HepG2 (cell line): ENCODE data around the gene CLDN7. TPM values are rescaled to one million over a fixed set of nuclear protein-coding genes. Genes with fewer than 3 reads are reported as not detected.
A peak's percentile ranks its signal among the peaks of the same experiment; 100 is the strongest.

Experiments used
- ARNTL ChIP-seq: sonication (generic); formaldehyde crosslinking; IDR thresholded peaks from 2 replicates; pipeline ENCODE4 v1.4.0; 2020; ENCODE audit warnings: mild to moderate bottlenecking, missing genetic modification reagents
- CAMTA2 ChIP-seq: sonication (generic); formaldehyde crosslinking; IDR thresholded peaks from 2 replicates; pipeline ENCODE4 v1.4.0; 2020; ENCODE audit warnings: mild to moderate bottlenecking, missing genetic modification reagents, borderline replicate concordance
- FOXA3 ChIP-seq: IDR thresholded peaks from 2 replicates; pipeline ENCODE4 v1.6.1; 2016; ENCODE audit warnings: missing genetic modification reagents, missing compliant biosample characterization
- GTF3A ChIP-seq: sonication (generic); formaldehyde crosslinking; conservative IDR thresholded peaks from 2 replicates; pipeline ENCODE4 v1.4.0; 2020; ENCODE audit warnings: mild to moderate bottlenecking, missing genetic modification reagents
- GZF1 ChIP-seq: sonication (generic); formaldehyde crosslinking; IDR thresholded peaks from 2 replicates; pipeline ENCODE4 v1.5.1; 2020; ENCODE audit warnings: mild to moderate bottlenecking, missing genetic modification reagents
- HHEX ChIP-seq: IDR thresholded peaks from 2 replicates; pipeline ENCODE4 v1.6.1; 2016; ENCODE audit warnings: control low read depth
- MYNN ChIP-seq: sonication (generic); formaldehyde crosslinking; IDR thresholded peaks from 2 replicates; pipeline ENCODE4 v1.4.0; 2020; ENCODE audit warnings: mild to moderate bottlenecking, low read depth, missing genetic modification reagents
- POLR2A ChIP-seq, 2 experiments: IDR thresholded peaks; 2 replicates each; pipeline ENCODE4 v1.6.1; 2011; ENCODE audit warnings: low read depth in 2 of 2, low read length in 2 of 2, mild to moderate bottlenecking in 1 of 2, moderate library complexity in 1 of 2; ENCODE audit not compliant: insufficient read depth in 1 of 2
- THAP11 ChIP-seq: IDR thresholded peaks from 2 replicates; pipeline ENCODE4 v1.6.1; 2016; ENCODE audit warnings: missing biosample characterization, missing genetic modification reagents
- ZBTB3 ChIP-seq: sonication (generic); formaldehyde crosslinking; IDR thresholded peaks from 2 replicates; pipeline ENCODE4 v1.4.0; 2020; ENCODE audit warnings: low read depth, mild to moderate bottlenecking, moderate library complexity, missing genetic modification reagents, borderline replicate concordance
- ZNF292 ChIP-seq: sonication (generic); formaldehyde crosslinking; IDR thresholded peaks from 2 replicates; pipeline ENCODE4 v1.8.1; 2022; ENCODE audit warnings: mild to moderate bottlenecking, low read depth, missing genetic modification reagents, borderline replicate concordance
- ZNF331 ChIP-seq: sonication (generic); formaldehyde crosslinking; IDR thresholded peaks from 2 replicates; pipeline ENCODE4 v1.4.0; 2020; ENCODE audit warnings: missing genetic modification reagents
- ZNF34 ChIP-seq: sonication (generic); formaldehyde crosslinking; IDR thresholded peaks from 2 replicates; pipeline ENCODE4 v1.4.0; 2020; ENCODE audit warnings: mild to moderate bottlenecking, missing genetic modification reagents, borderline replicate concordance
- ZNF556 ChIP-seq: sonication (generic); formaldehyde crosslinking; IDR thresholded peaks from 2 replicates; pipeline ENCODE4 v1.4.0; 2020; ENCODE audit warnings: mild to moderate bottlenecking, missing genetic modification reagents, borderline replicate concordance
- polyA plus RNA-seq, 8 experiments: library from polyadenylated mRNA; depleted of rRNA in 3 of 8; stranded (reverse) in 7 of 8; unstranded in 1 of 8; fragments of >200 nt; fragmentation: Illumina TruSeq in 4 of 8; extraction: Trizol in 4 of 8; gene quantifications; 2 replicates each; pipeline versions ENCODE4 v1.2.1 to v1.2.3, GENCODE V29; 2011 to 2016; ENCODE audit warnings: low read depth in 4 of 8, missing spikeins in 1 of 8, mixed read lengths in 1 of 8; ENCODE audit not compliant: insufficient read depth in 1 of 8
- total RNA-seq, 5 experiments: library from RNA; depleted of rRNA; stranded (reverse); fragments of >200 nt; fragmentation: Illumina TruSeq; extraction: Trizol; gene quantifications; 2 replicates each; pipeline ENCODE4 v1.2.3, GENCODE V29; 2016; ENCODE audit warnings: low read depth in 1 of 5
- TF ChIP-seq, protein P1 (sequence below): sonication (generic); formaldehyde crosslinking; IDR thresholded peaks from 2 replicates; pipeline ENCODE4 v1.5.0; 2020; ENCODE audit warnings: mild to moderate bottlenecking, missing genetic modification reagents, borderline replicate concordance
- TF ChIP-seq, protein P2 (sequence below): IDR thresholded peaks from 2 replicates; pipeline ENCODE4 v1.6.1; 2016; ENCODE audit warnings: mild to moderate bottlenecking
- TF ChIP-seq, protein P3 (sequence below): IDR thresholded peaks from 2 replicates; pipeline ENCODE4 v1.6.1; 2012; ENCODE audit warnings: inconsistent platforms

Gene CLDN7
- total and polyA plus RNA-seq, 2 of the 13 experiments (the other 11 are each of a cell fraction or from before 2014, with no cell fraction given), result not detected

DNA sequence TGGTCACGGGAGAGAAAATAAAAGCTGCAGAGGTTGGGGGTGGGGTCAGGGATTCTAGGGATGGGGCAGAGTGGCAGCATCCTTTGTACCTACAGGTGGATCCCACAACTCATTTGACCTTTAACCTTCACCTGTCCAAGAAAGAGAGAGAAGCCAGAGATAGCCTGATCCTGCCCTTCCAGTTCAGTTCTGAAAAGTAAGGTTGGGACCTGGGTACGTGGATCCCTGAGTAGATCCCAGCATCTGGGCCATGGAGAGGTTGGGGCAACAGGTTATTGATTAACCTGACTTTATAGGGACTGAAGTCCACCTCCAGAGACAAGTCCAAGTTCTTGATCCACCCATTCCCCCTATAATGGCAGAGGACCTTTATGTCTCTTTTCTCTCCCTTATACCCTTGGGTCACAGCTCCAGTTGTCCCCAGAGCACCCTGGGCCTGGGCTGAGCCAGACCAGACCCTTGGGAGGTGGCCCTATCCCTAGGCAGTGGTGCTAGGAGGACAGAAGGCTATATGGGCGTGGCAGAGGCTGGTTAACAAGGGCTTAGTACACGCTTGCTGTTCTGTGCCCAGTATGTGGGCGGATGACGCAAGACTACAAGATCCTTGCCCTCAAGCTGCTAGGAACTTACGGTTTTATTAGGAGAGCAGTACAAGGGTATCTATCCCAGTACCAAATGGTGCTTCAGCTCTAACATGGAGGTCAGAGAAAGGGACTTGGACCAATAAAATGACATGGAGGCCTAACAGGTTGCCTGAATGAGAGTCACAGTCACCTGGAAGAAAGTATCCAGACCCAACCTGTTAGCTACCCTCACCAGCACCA is 3.3 kb downstream of the CLDN7 start (continued):
- TF ChIP-seq, protein P1, sequence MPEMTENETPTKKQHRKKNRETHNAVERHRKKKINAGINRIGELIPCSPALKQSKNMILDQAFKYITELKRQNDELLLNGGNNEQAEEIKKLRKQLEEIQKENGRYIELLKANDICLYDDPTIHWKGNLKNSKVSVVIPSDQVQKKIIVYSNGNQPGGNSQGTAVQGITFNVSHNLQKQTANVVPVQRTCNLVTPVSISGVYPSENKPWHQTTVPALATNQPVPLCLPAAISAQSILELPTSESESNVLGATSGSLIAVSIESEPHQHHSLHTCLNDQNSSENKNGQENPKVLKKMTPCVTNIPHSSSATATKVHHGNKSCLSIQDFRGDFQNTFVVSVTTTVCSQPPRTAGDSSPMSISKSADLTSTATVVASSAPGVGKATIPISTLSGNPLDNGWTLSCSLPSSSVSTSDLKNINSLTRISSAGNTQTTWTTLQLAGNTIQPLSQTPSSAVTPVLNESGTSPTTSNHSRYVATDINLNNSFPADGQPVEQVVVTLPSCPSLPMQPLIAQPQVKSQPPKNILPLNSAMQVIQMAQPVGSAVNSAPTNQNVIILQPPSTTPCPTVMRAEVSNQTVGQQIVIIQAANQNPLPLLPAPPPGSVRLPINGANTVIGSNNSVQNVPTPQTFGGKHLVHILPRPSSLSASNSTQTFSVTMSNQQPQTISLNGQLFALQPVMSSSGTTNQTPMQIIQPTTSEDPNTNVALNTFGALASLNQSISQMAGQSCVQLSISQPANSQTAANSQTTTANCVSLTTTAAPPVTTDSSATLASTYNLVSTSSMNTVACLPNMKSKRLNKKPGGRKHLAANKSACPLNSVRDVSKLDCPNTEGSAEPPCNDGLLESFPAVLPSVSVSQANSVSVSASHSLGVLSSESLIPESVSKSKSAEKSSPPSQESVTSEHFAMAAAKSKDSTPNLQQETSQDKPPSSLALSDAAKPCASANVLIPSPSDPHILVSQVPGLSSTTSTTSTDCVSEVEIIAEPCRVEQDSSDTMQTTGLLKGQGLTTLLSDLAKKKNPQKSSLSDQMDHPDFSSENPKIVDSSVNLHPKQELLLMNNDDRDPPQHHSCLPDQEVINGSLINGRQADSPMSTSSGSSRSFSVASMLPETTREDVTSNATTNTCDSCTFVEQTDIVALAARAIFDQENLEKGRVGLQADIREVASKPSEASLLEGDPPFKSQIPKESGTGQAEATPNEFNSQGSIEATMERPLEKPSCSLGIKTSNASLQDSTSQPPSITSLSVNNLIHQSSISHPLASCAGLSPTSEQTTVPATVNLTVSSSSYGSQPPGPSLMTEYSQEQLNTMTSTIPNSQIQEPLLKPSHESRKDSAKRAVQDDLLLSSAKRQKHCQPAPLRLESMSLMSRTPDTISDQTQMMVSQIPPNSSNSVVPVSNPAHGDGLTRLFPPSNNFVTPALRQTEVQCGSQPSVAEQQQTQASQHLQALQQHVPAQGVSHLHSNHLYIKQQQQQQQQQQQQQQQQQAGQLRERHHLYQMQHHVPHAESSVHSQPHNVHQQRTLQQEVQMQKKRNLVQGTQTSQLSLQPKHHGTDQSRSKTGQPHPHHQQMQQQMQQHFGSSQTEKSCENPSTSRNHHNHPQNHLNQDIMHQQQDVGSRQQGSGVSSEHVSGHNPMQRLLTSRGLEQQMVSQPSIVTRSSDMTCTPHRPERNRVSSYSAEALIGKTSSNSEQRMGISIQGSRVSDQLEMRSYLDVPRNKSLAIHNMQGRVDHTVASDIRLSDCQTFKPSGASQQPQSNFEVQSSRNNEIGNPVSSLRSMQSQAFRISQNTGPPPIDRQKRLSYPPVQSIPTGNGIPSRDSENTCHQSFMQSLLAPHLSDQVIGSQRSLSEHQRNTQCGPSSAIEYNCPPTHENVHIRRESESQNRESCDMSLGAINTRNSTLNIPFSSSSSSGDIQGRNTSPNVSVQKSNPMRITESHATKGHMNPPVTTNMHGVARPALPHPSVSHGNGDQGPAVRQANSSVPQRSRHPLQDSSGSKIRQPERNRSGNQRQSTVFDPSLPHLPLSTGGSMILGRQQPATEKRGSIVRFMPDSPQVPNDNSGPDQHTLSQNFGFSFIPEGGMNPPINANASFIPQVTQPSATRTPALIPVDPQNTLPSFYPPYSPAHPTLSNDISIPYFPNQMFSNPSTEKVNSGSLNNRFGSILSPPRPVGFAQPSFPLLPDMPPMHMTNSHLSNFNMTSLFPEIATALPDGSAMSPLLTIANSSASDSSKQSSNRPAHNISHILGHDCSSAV (CRISPR knock-in tag), result no peak
- TF ChIP-seq ZNF331 (peak; percentile 12; the same call in 1 of the 2 replicates), FOXA3 (CRISPR knock-in tag) (0 out of 2 replicates have a peak, but pooled peaks have one; percentile 6), POLR2A (IDR thresholded peaks at IDR 0.05; ENCODE audit: insufficient read depth in 1 of 2, low read depth in 2 of 2, low read length in 2 of 2) (peak; percentile 41 to 60; a peak in 3 of 4 replicates), ZNF34 (CRISPR knock-in tag) (peak; percentile 35; the same call in 1 of the 2 replicates), ZNF292 (CRISPR knock-in tag) (0 out of 2 replicates have a peak, but pooled peaks have one; percentile 19), MYNN (CRISPR knock-in tag) (no peak), HHEX (CRISPR knock-in tag) (no peak), THAP11 (CRISPR knock-in tag) (peak; percentile 74), ARNTL (no peak), ZBTB3 (CRISPR knock-in tag) (no peak), CAMTA2 (no peak), GTF3A (CRISPR knock-in tag) (no peak), GZF1 (peak; percentile 81; the same call in 1 of the 2 replicates), ZNF556 (no peak)
- TF ChIP-seq, protein P2, sequence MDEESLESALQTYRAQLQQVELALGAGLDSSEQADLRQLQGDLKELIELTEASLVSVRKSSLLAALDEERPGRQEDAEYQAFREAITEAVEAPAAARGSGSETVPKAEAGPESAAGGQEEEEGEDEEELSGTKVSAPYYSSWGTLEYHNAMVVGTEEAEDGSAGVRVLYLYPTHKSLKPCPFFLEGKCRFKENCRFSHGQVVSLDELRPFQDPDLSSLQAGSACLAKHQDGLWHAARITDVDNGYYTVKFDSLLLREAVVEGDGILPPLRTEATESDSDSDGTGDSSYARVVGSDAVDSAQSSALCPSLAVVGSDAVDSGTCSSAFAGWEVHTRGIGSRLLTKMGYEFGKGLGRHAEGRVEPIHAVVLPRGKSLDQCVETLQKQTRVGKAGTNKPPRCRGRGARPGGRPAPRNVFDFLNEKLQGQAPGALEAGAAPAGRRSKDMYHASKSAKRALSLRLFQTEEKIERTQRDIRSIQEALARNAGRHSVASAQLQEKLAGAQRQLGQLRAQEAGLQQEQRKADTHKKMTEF (CRISPR knock-in tag), result peak; percentile 78
- TF ChIP-seq, protein P3, sequence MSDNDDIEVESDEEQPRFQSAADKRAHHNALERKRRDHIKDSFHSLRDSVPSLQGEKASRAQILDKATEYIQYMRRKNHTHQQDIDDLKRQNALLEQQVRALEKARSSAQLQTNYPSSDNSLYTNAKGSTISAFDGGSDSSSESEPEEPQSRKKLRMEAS, result 0 out of 2 replicates have a peak, but pooled peaks have one; percentile 58
